ENCODE results near the gene MAGI2. TPM values are rescaled to one million over a fixed set of nuclear protein-coding genes. Genes with fewer than 3 reads are reported as not detected.

The MAGI2 gene
- total RNA-seq, 1 experiment from 2014 or later = 0.25 TPM

- BruUV-seq (replicated peaks) = no TSS peak
- H3K4me3 ChIP-seq (ENCODE audit: low read depth, low read length) = no peak overlapping the region
- no peaks in the 10 kb centered on the region for H3K9me3 ChIP-seq
- no peak for DNase-seq
- H3K36me3 ChIP-seq (ENCODE audit: control insufficient read depth, insufficient read depth, low read length) = no peaks in the 10 kb centered on the region
- Mint-ChIP-seq H3K27ac (ENCODE audit: unreplicated experiment) (no peak overlapping the region), H3K4me3 (ENCODE audit: unreplicated experiment) (no peak overlapping the region), H3K27me3 (ENCODE audit: insufficient read depth, unreplicated experiment) (peaks cover 3% of the 10 kb centered on the region), H3K4me1 (ENCODE audit: low read depth, unreplicated experiment) (no peaks in the 10 kb centered on the region), H3K9me3 (ENCODE audit: unreplicated experiment) (no peaks in the 10 kb centered on the region), H3K36me3 (ENCODE audit: insufficient read depth, unreplicated experiment) (no peaks in the 10 kb centered on the region)
- ChIA-PET POLR2A (no interaction called here), CTCF (no interaction called here)
- H3K4me1 ChIP-seq = no peaks in the 10 kb centered on the region
- TF ChIP-seq CTCF (IDR thresholded peaks at IDR 0.05; ENCODE audit: insufficient read depth in 1 of 2, low read depth in 1 of 2, low read length in 1 of 2, severe bottlenecking in 1 of 2, unreplicated experiment in 1 of 2) = no peak
- no peaks in the 10 kb centered on the region for H3K27me3 ChIP-seq (replicated peaks; ENCODE audit: control insufficient read depth, insufficient read depth, low read length)
- intact Hi-C loops (cut with micrococcal nuclease; ENCODE audit: unreplicated experiment) = no loop called here
Observed at GRCh38 chr7:78311181-78311580, 1142.3 kb downstream of the MAGI2 start.

GRCh38 chr7:78307892-78308291 is 1145.6 kb downstream of the MAGI2 start:
- no peak overlapping the region for H3K27ac Mint-ChIP-seq (ENCODE audit: unreplicated experiment)
- Histone ChIP-seq H3K9me3 (no peaks in the 10 kb centered on the region), H3K36me3 (ENCODE audit: control insufficient read depth, insufficient read depth, low read length) (no peaks in the 10 kb centered on the region), H3K27me3 (replicated peaks; ENCODE audit: control insufficient read depth, insufficient read depth, low read length) (no peaks in the 10 kb centered on the region), H3K4me3 (ENCODE audit: low read depth, low read length) (no peak overlapping the region), H3K4me1 (no peaks in the 10 kb centered on the region)
- no peak for TF ChIP-seq CTCF (IDR thresholded peaks at IDR 0.05; ENCODE audit: insufficient read depth in 1 of 2, low read depth in 1 of 2, low read length in 1 of 2, severe bottlenecking in 1 of 2, unreplicated experiment in 1 of 2)
- DNase-seq = no peak
- H3K4me3 Mint-ChIP-seq (ENCODE audit: unreplicated experiment) = no peak overlapping the region
- no TSS peak for BruUV-seq (replicated peaks)
- POLR2A ChIA-PET = no interaction called here
- H3K4me1 Mint-ChIP-seq (ENCODE audit: low read depth, unreplicated experiment) = no peaks in the 10 kb centered on the region
- no peaks in the 10 kb centered on the region for H3K36me3 Mint-ChIP-seq (ENCODE audit: insufficient read depth, unreplicated experiment)
- CTCF ChIA-PET = no interaction called here
- H3K9me3 Mint-ChIP-seq (ENCODE audit: unreplicated experiment) = no peaks in the 10 kb centered on the region
- H3K27me3 Mint-ChIP-seq (ENCODE audit: insufficient read depth, unreplicated experiment) = peaks cover 3% of the 10 kb centered on the region
- intact Hi-C loops (cut with micrococcal nuclease; ENCODE audit: unreplicated experiment) = no loop called here

- intact Hi-C loops (cut with micrococcal nuclease; ENCODE audit: unreplicated experiment) = no loop called here
- no peak for DNase-seq
Observed at GRCh38 chr7:78306634-78307033, 1146.8 kb downstream of the MAGI2 start.

More at GRCh38 chr7:78306634-78307033, 1146.8 kb downstream of the MAGI2 start:
- ChIA-PET POLR2A (no interaction called here), CTCF (no interaction called here)
- Mint-ChIP-seq H3K4me1 (ENCODE audit: low read depth, unreplicated experiment) (no peaks in the 10 kb centered on the region), H3K9me3 (ENCODE audit: unreplicated experiment) (no peaks in the 10 kb centered on the region), H3K27ac (ENCODE audit: unreplicated experiment) (no peak overlapping the region), H3K4me3 (ENCODE audit: unreplicated experiment) (no peak overlapping the region), H3K36me3 (ENCODE audit: insufficient read depth, unreplicated experiment) (no peaks in the 10 kb centered on the region), H3K27me3 (ENCODE audit: insufficient read depth, unreplicated experiment) (peaks cover 3% of the 10 kb centered on the region)
- H3K36me3 ChIP-seq (ENCODE audit: control insufficient read depth, insufficient read depth, low read length) = no peaks in the 10 kb centered on the region
- no peaks in the 10 kb centered on the region for H3K4me1 ChIP-seq
- H3K4me3 ChIP-seq (ENCODE audit: low read depth, low read length) = no peak overlapping the region
- TF ChIP-seq CTCF (IDR thresholded peaks at IDR 0.05; ENCODE audit: insufficient read depth in 1 of 2, low read depth in 1 of 2, low read length in 1 of 2, severe bottlenecking in 1 of 2, unreplicated experiment in 1 of 2) = no peak
- no peaks in the 10 kb centered on the region for H3K27me3 ChIP-seq (replicated peaks; ENCODE audit: control insufficient read depth, insufficient read depth, low read length)
- no peaks in the 10 kb centered on the region for H3K9me3 ChIP-seq
- BruUV-seq (replicated peaks) = no TSS peak
